Measurements from ENCODE around the gene TPRG1L. TPM values are rescaled to one million over a fixed set of nuclear protein-coding genes. Genes with fewer than 3 reads are reported as not detected.

The TPRG1L gene
- total RNA-seq, 6 donors from 2014 or later = 16.6 to 48.3 (median 40.2) TPM

DNA sequence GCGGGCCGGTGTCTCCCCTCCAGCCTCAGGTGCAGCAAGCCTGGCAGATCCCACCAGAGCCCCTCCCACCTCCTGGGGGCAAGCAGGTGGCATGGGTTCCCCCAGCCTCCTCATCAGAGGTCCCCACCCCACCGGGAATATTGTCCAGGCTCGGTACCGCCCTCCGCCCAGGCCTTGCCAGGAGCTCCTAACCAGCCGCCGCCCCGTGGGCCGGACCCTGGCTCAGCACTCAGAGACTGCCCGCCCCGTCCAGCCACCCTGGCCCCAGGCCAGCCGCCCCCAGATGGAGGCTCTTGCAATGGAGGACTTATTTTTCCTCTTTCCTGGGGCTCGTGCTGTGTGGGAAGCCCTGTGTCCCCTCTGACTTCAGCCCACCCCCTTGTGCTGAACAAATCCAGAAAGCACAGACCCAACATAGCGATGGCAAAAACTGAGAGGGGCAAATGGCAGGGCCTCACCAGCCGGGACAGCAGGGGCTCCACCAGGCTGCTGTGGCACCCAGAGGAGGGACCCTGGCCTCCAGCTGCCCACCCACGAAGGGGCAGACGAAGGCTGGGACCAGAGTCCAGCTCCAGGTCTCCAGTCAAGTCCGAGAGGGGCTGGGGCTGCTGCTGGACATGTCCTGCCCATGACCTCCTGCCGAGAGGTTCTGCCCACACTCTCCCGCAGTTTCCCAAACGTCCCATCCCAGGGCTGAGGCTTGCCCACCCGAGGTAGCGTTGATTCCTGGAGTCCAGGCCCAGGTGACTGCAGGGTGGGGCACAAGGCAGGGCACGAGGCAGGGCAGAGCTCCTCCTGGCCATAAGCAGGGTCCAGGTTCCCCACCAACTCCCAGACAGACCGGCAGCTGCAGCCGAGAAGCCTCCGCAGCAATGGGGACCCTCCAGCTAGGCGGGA lies 21.0 kb upstream of the TPRG1L start:
- Histone ChIP-seq H3K27ac (no peak overlapping the region), H3K36me3 (no peaks in the 10 kb centered on the region), H3K4me3 (no peak overlapping the region), H3K4me1 (peaks cover 6 to 34% (median 27%) of the 10 kb centered on the region in 4 donors), H3K27me3 (no peaks in the 10 kb centered on the region), H3K9me3 (no peaks in the 10 kb centered on the region)
- WGBS, 2 donors = 81% methylated on average over 5 to 28 of the region's 29 CpGs
- ATAC-seq (ENCODE audit: low FRiP score in 2 of 2) = no peak
- TF ChIP-seq CTCF (IDR thresholded peaks at IDR 0.05) (no peak), POLR2AphosphoS5 (IDR thresholded peaks at IDR 0.05) (no peak), EP300 (IDR thresholded peaks at IDR 0.05) (no peak), POLR2A (IDR thresholded peaks at IDR 0.05) (no peak)
- peak in 1 of 2 donors; percentile 83 for DNase-seq

GRCh38 chr1:3604468-3604974 lies 20.3 kb upstream of the TPRG1L start:
- no peak for ATAC-seq (ENCODE audit: low FRiP score in 2 of 2)
- Histone ChIP-seq H3K9me3 (no peaks in the 10 kb centered on the region), H3K36me3 (no peaks in the 10 kb centered on the region), H3K27ac (no peak overlapping the region), H3K4me1 (peaks cover 0 to 33% (median 24%) of the 10 kb centered on the region in 4 donors), H3K4me3 (no peak overlapping the region), H3K27me3 (no peaks in the 10 kb centered on the region)
- no peak for TF ChIP-seq EP300 (IDR thresholded peaks at IDR 0.05)
- no peak for TF ChIP-seq POLR2A (IDR thresholded peaks at IDR 0.05)
- no peak for TF ChIP-seq POLR2AphosphoS5 (IDR thresholded peaks at IDR 0.05)
- TF ChIP-seq CTCF (IDR thresholded peaks at IDR 0.05) = no peak
- no peak for DNase-seq
- 80 to 90% methylated on average over 2 to 8 of the region's 8 CpGs for WGBS, 2 donors

- no peak for ATAC-seq (ENCODE audit: low FRiP score in 2 of 2)
- Histone ChIP-seq H3K9me3 (no peaks in the 10 kb centered on the region), H3K27ac (no peak overlapping the region), H3K4me1 (peaks cover 3 to 36% (median 27%) of the 10 kb centered on the region in 4 donors), H3K36me3 (no peaks in the 10 kb centered on the region), H3K4me3 (no peak overlapping the region), H3K27me3 (no peaks in the 10 kb centered on the region)
- 80 to 97% methylated on average over 7 of the region's 7 CpGs for WGBS, 2 donors
- peak in 1 of 2 donors; percentile 15 for DNase-seq
- TF ChIP-seq POLR2A (IDR thresholded peaks at IDR 0.05) (no peak), CTCF (IDR thresholded peaks at IDR 0.05) (no peak), EP300 (IDR thresholded peaks at IDR 0.05) (no peak), POLR2AphosphoS5 (IDR thresholded peaks at IDR 0.05) (no peak)
Measured at GRCh38 chr1:3604997-3605823, 19.6 kb upstream of the TPRG1L start.

GRCh38 chr1:3606779-3607702 lies 17.8 kb upstream of the TPRG1L start:
- ATAC-seq (ENCODE audit: low FRiP score in 2 of 2) = no peak
- peaks cover 22 to 47% (median 42%) of the 10 kb centered on the region in 4 donors for H3K4me1 ChIP-seq

More at GRCh38 chr1:3606779-3607702, 17.8 kb upstream of the TPRG1L start:
- no peaks in the 10 kb centered on the region for H3K9me3 ChIP-seq
- H3K27me3 ChIP-seq = peaks cover 0 to 8% (median 1%) of the 10 kb centered on the region in 4 donors
- DNase-seq = peak in 1 of 2 donors; percentile 63
- WGBS, 2 donors = 87 to 92% methylated on average over 19 to 23 of the region's 23 CpGs
- H3K27ac ChIP-seq = no peak overlapping the region
- H3K4me3 ChIP-seq = no peak overlapping the region
- no peak for TF ChIP-seq POLR2AphosphoS5 (IDR thresholded peaks at IDR 0.05)
- TF ChIP-seq POLR2A (IDR thresholded peaks at IDR 0.05) = no peak
- no peak for TF ChIP-seq CTCF (IDR thresholded peaks at IDR 0.05)
- TF ChIP-seq EP300 (IDR thresholded peaks at IDR 0.05) = no peak
- no peaks in the 10 kb centered on the region for H3K36me3 ChIP-seq

Measured in upper lobe of left lung (tissue), 6 donors.